HL-60 (cell line): ENCODE measurements around the gene RSPO4.

Source experiments
- DNase-seq, 2 experiments: peaks; one replicate each; pipeline ENCODE4 v3.0.0-alpha.2; 2010 to 2020; ENCODE audit warnings: low read depth in 1 of 2, low spot score in 1 of 2
- H3K27ac ChIP-seq: fragments of 250-450 bp; sonication (Bioruptor Pico); replicated peaks from 2 replicates; pipeline ENCODE4 v1.5.1; 2020; ENCODE audit warnings: mild to moderate bottlenecking, moderate library complexity
- H3K27me3 ChIP-seq: fragments of 250-450 bp; sonication (Bioruptor Pico); 2 replicates; pipeline ENCODE4 v1.5.1; 2021; ENCODE audit warnings: mild to moderate bottlenecking, moderate library complexity; ENCODE audit not compliant: insufficient read depth, poor library complexity, severe bottlenecking
- H3K4me3 ChIP-seq: replicated peaks from 2 replicates; pipeline ENCODE4 v1.5.1; 2011; ENCODE audit warnings: mild to moderate bottlenecking, control low read depth, low read length; ENCODE audit not compliant: insufficient read depth
- GABPA ChIP-seq: IDR thresholded peaks from 2 replicates; pipeline ENCODE4 v1.6.1; 2012; ENCODE audit warnings: low read depth
- POLR2AphosphoS5 ChIP-seq: IDR thresholded peaks from 2 replicates; pipeline ENCODE4 v1.6.1; 2012; ENCODE audit warnings: low read depth
- SPI1 ChIP-seq: IDR thresholded peaks from 2 replicates; pipeline ENCODE4 v1.6.1; 2012; ENCODE audit warnings: low read depth, mild to moderate bottlenecking, borderline replicate concordance
- TF ChIP-seq, protein P1 (sequence below): IDR thresholded peaks from 2 replicates; pipeline ENCODE4 v1.6.1; 2012; ENCODE audit warnings: low read depth; ENCODE audit not compliant: insufficient replicate concordance
- TF ChIP-seq, protein P2 (sequence below): IDR thresholded peaks from one replicate; pipeline ENCODE4 v1.5.1; 2011; ENCODE audit warnings: low read length, control low read depth, inconsistent platforms; ENCODE audit not compliant: insufficient read depth

The RSPO4 gene

DNA sequence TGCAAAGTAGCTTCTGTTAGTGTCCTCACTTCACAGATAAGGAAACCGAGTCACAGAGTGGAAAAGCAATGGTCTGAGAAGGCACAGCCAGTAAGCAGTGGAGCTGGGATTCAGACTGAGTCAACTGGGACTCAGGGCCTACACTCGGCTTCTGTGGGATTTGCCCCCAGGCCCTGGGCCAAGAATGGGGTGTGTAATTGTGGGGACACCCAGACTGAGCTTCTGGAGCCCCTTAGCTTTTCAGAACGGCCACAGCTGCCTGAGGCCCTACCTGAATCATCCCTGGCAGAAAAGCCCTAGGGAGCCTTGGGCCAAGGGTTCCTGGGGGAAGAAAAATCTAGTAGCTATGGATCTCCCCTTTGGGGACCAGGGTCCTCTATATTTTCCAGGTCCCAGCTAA lies 92.5 kb downstream of the RSPO4 start:
- DNase-seq: no peak
- H3K4me3 ChIP-seq: no peak overlapping the region
- H3K27ac ChIP-seq: no peak overlapping the region
- TF ChIP-seq, protein P1, sequence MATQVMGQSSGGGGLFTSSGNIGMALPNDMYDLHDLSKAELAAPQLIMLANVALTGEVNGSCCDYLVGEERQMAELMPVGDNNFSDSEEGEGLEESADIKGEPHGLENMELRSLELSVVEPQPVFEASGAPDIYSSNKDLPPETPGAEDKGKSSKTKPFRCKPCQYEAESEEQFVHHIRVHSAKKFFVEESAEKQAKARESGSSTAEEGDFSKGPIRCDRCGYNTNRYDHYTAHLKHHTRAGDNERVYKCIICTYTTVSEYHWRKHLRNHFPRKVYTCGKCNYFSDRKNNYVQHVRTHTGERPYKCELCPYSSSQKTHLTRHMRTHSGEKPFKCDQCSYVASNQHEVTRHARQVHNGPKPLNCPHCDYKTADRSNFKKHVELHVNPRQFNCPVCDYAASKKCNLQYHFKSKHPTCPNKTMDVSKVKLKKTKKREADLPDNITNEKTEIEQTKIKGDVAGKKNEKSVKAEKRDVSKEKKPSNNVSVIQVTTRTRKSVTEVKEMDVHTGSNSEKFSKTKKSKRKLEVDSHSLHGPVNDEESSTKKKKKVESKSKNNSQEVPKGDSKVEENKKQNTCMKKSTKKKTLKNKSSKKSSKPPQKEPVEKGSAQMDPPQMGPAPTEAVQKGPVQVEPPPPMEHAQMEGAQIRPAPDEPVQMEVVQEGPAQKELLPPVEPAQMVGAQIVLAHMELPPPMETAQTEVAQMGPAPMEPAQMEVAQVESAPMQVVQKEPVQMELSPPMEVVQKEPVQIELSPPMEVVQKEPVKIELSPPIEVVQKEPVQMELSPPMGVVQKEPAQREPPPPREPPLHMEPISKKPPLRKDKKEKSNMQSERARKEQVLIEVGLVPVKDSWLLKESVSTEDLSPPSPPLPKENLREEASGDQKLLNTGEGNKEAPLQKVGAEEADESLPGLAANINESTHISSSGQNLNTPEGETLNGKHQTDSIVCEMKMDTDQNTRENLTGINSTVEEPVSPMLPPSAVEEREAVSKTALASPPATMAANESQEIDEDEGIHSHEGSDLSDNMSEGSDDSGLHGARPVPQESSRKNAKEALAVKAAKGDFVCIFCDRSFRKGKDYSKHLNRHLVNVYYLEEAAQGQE: no peak
- TF ChIP-seq, protein P2, sequence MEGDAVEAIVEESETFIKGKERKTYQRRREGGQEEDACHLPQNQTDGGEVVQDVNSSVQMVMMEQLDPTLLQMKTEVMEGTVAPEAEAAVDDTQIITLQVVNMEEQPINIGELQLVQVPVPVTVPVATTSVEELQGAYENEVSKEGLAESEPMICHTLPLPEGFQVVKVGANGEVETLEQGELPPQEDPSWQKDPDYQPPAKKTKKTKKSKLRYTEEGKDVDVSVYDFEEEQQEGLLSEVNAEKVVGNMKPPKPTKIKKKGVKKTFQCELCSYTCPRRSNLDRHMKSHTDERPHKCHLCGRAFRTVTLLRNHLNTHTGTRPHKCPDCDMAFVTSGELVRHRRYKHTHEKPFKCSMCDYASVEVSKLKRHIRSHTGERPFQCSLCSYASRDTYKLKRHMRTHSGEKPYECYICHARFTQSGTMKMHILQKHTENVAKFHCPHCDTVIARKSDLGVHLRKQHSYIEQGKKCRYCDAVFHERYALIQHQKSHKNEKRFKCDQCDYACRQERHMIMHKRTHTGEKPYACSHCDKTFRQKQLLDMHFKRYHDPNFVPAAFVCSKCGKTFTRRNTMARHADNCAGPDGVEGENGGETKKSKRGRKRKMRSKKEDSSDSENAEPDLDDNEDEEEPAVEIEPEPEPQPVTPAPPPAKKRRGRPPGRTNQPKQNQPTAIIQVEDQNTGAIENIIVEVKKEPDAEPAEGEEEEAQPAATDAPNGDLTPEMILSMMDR: no peak
- TF ChIP-seq GABPA: no peak
- TF ChIP-seq SPI1: no peak
- TF ChIP-seq POLR2AphosphoS5: no peak
- H3K27me3 ChIP-seq: no peaks in the 10 kb centered on the region
